ENCODE results near the gene TNS1. TPM values are rescaled to one million over a fixed set of nuclear protein-coding genes. Genes with fewer than 3 reads are reported as not detected.
A peak's percentile ranks its signal among the peaks of the same experiment; 100 is the strongest.
"Not testable (repeated sequence)": the region's sequence is repeated elsewhere in the genome, so short reads cannot be mapped to it uniquely, and the experiment has no call there.

TNS1 gene
- polyA plus RNA-seq, 1 donor, result 111 TPM

GRCh38 chr2:217817466-217818292 is 185.1 kb downstream of the TNS1 start:
- no peak for DNase-seq (ENCODE audit: low read depth)

- peak; percentile 59 for DNase-seq (ENCODE audit: low read depth)
Measured at GRCh38 chr2:217816396-217816869, 186.4 kb downstream of the TNS1 start.

GRCh38 chr2:217813828-217814227 is 189.0 kb downstream of the TNS1 start:
- DNase-seq (ENCODE audit: low read depth), result no peak

GRCh38 chr2:217812170-217812569 is 190.6 kb downstream of the TNS1 start:
- DNase-seq (ENCODE audit: low read depth), result no peak

- no peak for DNase-seq (ENCODE audit: low read depth)
Measured at GRCh38 chr2:217810260-217810659, 192.5 kb downstream of the TNS1 start.

- no peak for DNase-seq (ENCODE audit: low read depth)
Measured at GRCh38 chr2:217809736-217810135, 193.1 kb downstream of the TNS1 start.

GRCh38 chr2:217808967-217809366 is 193.8 kb downstream of the TNS1 start:
- DNase-seq (ENCODE audit: low read depth), result not testable (repeated sequence)

- DNase-seq (ENCODE audit: low read depth), result no peak
Measured at GRCh38 chr2:217808326-217808725, 194.5 kb downstream of the TNS1 start.

GRCh38 chr2:217807753-217808152 is 195.0 kb downstream of the TNS1 start:
- no peak for DNase-seq (ENCODE audit: low read depth)

GRCh38 chr2:217807025-217807424 is 195.8 kb downstream of the TNS1 start:
- no peak for DNase-seq (ENCODE audit: low read depth)

- DNase-seq (ENCODE audit: low read depth), result no peak
Measured at GRCh38 chr2:217806482-217806765, 196.4 kb downstream of the TNS1 start.

- DNase-seq (ENCODE audit: low read depth), result no peak
Measured at GRCh38 chr2:217805668-217806481, 196.9 kb downstream of the TNS1 start.

- DNase-seq (ENCODE audit: low read depth), result no peak
Measured at GRCh38 chr2:217804791-217805667, 197.8 kb downstream of the TNS1 start.

GRCh38 chr2:217804338-217804737 is 198.5 kb downstream of the TNS1 start:
- no peak for DNase-seq (ENCODE audit: low read depth)

- DNase-seq (ENCODE audit: low read depth), result no peak
Measured at GRCh38 chr2:217803653-217803960, 199.2 kb downstream of the TNS1 start.

GRCh38 chr2:217802876-217803652 is 199.7 kb downstream of the TNS1 start:
- no peak for DNase-seq (ENCODE audit: low read depth)

- no peak for DNase-seq (ENCODE audit: low read depth)
Measured at GRCh38 chr2:217802266-217802665, 200.5 kb downstream of the TNS1 start.

- DNase-seq (ENCODE audit: low read depth), result no peak
Measured at GRCh38 chr2:217801711-217802110, 201.1 kb downstream of the TNS1 start.

- no peak for DNase-seq (ENCODE audit: low read depth)
Measured at GRCh38 chr2:217801115-217801531, 201.7 kb downstream of the TNS1 start.

- no peak for DNase-seq (ENCODE audit: low read depth)
Measured at GRCh38 chr2:217800433-217801114, 202.2 kb downstream of the TNS1 start.

All from forelimb muscle (tissue), 1 donor.